Endothelial cell of umbilical vein (primary cell): ENCODE measurements around the gene DUSP18. TPM values are rescaled to one million over a fixed set of nuclear protein-coding genes. Genes with fewer than 3 reads are reported as not detected.

Source experiments
- BruUV-seq: library from RNA; stranded (reverse); fragments of 400-500 nt; replicated peaks from 2 replicates; lab custom pipeline; 2021; lab: Mats Ljungman, UMichigan
- CTCF ChIA-PET: fragments of 300-600, 350-600 bp; sonication (Branson Sonifier 250); formaldehyde crosslinking; loops from one replicate; lab custom pipeline; 2021; ENCODE audit warnings: antibody characterized with exemption, inconsistent platforms; lab: Charles Lee
- POLR2A ChIA-PET: fragments of 300-600, 350-600 bp; sonication (Branson Sonifier 250); formaldehyde crosslinking; loops from one replicate; lab custom pipeline; 2021; ENCODE audit warnings: antibody characterized with exemption, inconsistent platforms; lab: Charles Lee
- DNase-seq: peaks from one replicate; pipeline ENCODE4 v3.0.0-alpha.2; 2011; ENCODE audit warnings: low read depth, low spot score
- FAIRE-seq: peaks from 2 replicates; lab custom pipeline; 2011; peaks lifted over from hg19 to GRCh38; lab: Jason Lieb, UNC
- H2AFZ ChIP-seq: 2 replicates; pipeline ENCODE4 v1.6.0; 2012; ENCODE audit warnings: low read depth, low read length, control low read depth, inconsistent platforms
- H3K27ac ChIP-seq: 2 replicates; pipeline ENCODE4 v1.5.1; 2011; ENCODE audit warnings: low read depth, mild to moderate bottlenecking, control low read depth, low read length, moderate library complexity; ENCODE audit not compliant: insufficient read depth
- H3K27me3 ChIP-seq, 2 experiments: 2 replicates each; pipeline versions ENCODE4 v1.6.0 to v1.6.1; 2011; ENCODE audit warnings: low read length in 2 of 2, mixed read lengths in 1 of 2; ENCODE audit not compliant: control insufficient read depth in 2 of 2, insufficient read depth in 2 of 2
- H3K36me3 ChIP-seq, 2 experiments: 2 replicates in 1 of 2; 3 replicates in 1 of 2; pipeline ENCODE4 v1.5.1; 2011; ENCODE audit warnings: low read length in 2 of 2, mild to moderate bottlenecking in 1 of 2, moderate library complexity in 1 of 2; ENCODE audit not compliant: control insufficient read depth in 2 of 2, insufficient read depth in 2 of 2; ENCODE audit errors: extremely low read depth in 1 of 2
- H3K4me1 ChIP-seq: 3 replicates; pipeline ENCODE4 v1.5.1; 2011; ENCODE audit warnings: mild to moderate bottlenecking, low read length; ENCODE audit not compliant: control insufficient read depth, insufficient read depth; ENCODE audit errors: extremely low read depth
- H3K4me2 ChIP-seq: 2 replicates; pipeline ENCODE4 v1.6.1; 2011; ENCODE audit warnings: low read length, control low read depth, mixed read lengths; ENCODE audit not compliant: insufficient read depth
- H3K4me3 ChIP-seq, 3 experiments: fragments of 200-600 bp in 1 of 3; sonication (generic), shearing (Covaris generic) in 1 of 3; replicated peaks in 1 of 3; 2 replicates each; pipeline ENCODE4 v1.5.1; 2011 to 2016; ENCODE audit warnings: control low read depth in 3 of 3, low read length in 3 of 3, mild to moderate bottlenecking in 2 of 3, inconsistent platforms in 1 of 3, low read depth in 1 of 3, moderate library complexity in 1 of 3; ENCODE audit not compliant: insufficient read depth in 1 of 3
- H3K79me2 ChIP-seq: 2 replicates; pipeline ENCODE4 v1.6.0; 2012; ENCODE audit warnings: low read length, inconsistent platforms; ENCODE audit not compliant: control insufficient read depth, insufficient read depth
- H3K9ac ChIP-seq: replicated peaks from 2 replicates; pipeline ENCODE3; 2011; ENCODE audit warnings: low read length, control low read depth; ENCODE audit not compliant: insufficient read depth; ENCODE audit errors: extremely low read depth
- H3K9me1 ChIP-seq: replicated peaks from 3 replicates; pipeline ENCODE4 v1.6.0; 2011; ENCODE audit warnings: mild to moderate bottlenecking, low read length; ENCODE audit not compliant: control insufficient read depth, insufficient read depth; ENCODE audit errors: extremely low read depth
- H3K9me3 ChIP-seq: replicated peaks from 2 replicates; pipeline ENCODE4 v1.5.1; 2012; ENCODE audit warnings: low read length, inconsistent platforms; ENCODE audit not compliant: control insufficient read depth, insufficient read depth
- H4K20me1 ChIP-seq: replicated peaks from 2 replicates; pipeline ENCODE3; 2011; ENCODE audit warnings: mild to moderate bottlenecking, low read length; ENCODE audit not compliant: control insufficient read depth, insufficient read depth; ENCODE audit errors: extremely low read depth
- CTCF ChIP-seq, 2 donors: IDR thresholded peaks; 1 replicate in 1 of 2; 2 replicates in 1 of 2; pipeline ENCODE4 v1.5.1; 2011; ENCODE audit warnings: low read length in 2 of 2, mild to moderate bottlenecking in 2 of 2, moderate library complexity in 2 of 2, control low read depth in 1 of 2, inconsistent platforms in 1 of 2, low read depth in 1 of 2; ENCODE audit not compliant: insufficient read depth in 1 of 2; ENCODE audit errors: extremely low read depth in 1 of 2
- EZH2 ChIP-seq: IDR thresholded peaks from 2 replicates; pipeline ENCODE4 v1.6.1; 2012; ENCODE audit warnings: borderline replicate concordance, low read depth, mild to moderate bottlenecking, moderate library complexity, low read length, inconsistent platforms; ENCODE audit not compliant: severe bottlenecking
- FOS ChIP-seq: IDR thresholded peaks from 2 replicates; pipeline ENCODE4 v1.6.1; 2011; ENCODE audit warnings: mild to moderate bottlenecking, low read length, moderate library complexity, borderline replicate concordance; ENCODE audit not compliant: insufficient read depth
- GATA2 ChIP-seq: IDR thresholded peaks from 2 replicates; pipeline ENCODE4 v1.7.0; 2011; ENCODE audit warnings: low read depth, mild to moderate bottlenecking, moderate library complexity, mixed read lengths, low read length; ENCODE audit not compliant: insufficient read length, insufficient read depth
- JUN ChIP-seq: IDR thresholded peaks from 2 replicates; pipeline ENCODE4 v1.6.1; 2011; ENCODE audit warnings: borderline replicate concordance, low read depth; ENCODE audit not compliant: insufficient read length, insufficient read depth
- MAX ChIP-seq: IDR thresholded peaks from 2 replicates; pipeline ENCODE4 v1.6.1; 2011; ENCODE audit not compliant: insufficient read depth, insufficient read length
- MYC ChIP-seq: IDR thresholded peaks from one replicate; pipeline ENCODE4 v1.6.1; 2011; ENCODE audit warnings: mild to moderate bottlenecking, low read depth, low read length
- POLR2A ChIP-seq: IDR thresholded peaks from 2 replicates; pipeline ENCODE4 v1.6.1; 2012; ENCODE audit warnings: low read depth, mild to moderate bottlenecking, control low read depth, low read length
- POLR2AphosphoS5 ChIP-seq: IDR thresholded peaks from 2 replicates; pipeline ENCODE4 v1.6.1; 2012; ENCODE audit warnings: low read depth, mild to moderate bottlenecking, control low read depth, low read length, moderate library complexity; ENCODE audit not compliant: insufficient read depth
- dilution Hi-C: fragments of 300-500 bp; cut with MboI; formaldehyde crosslinking; loops from one replicate; pipeline ENCODE4 v1.15.0; 2019; ENCODE audit warnings: low sequenced_read_pairs; ENCODE audit not compliant: extremely low pct_ligation_motif_present
- intact Hi-C: fragments of 100-400 bp; cut with micrococcal nuclease; formaldehyde crosslinking; loops from one replicate; pipeline ENCODE4 v1.10.0; 2022
- polyA plus RNA-seq, 4 experiments: library from polyadenylated mRNA; depleted of rRNA in 3 of 4; stranded (reverse) in 3 of 4; unstranded in 1 of 4; fragments of >200 nt; gene quantifications; 2 replicates each; pipeline versions ENCODE4 v1.2.1 to v1.2.3, GENCODE V29; 2011 to 2012; ENCODE audit warnings: missing spikeins in 1 of 4
- total RNA-seq: library from RNA; stranded (reverse); gene quantifications from 2 replicates; pipeline ENCODE4 v1.2.3, GENCODE V29; 2021

DUSP18 gene
- total and polyA plus RNA-seq, 2 donors (not counting 3 experiments of a cell fraction or from before 2014, with no cell fraction given), result 18.3 to 30.1 TPM

- ChIA-PET CTCF (interaction anchor here (2.0 kb wide), 1 partner anchor 8 kb away, joined by 6 read pairs; the partner anchor contains the start of gene TCN2), POLR2A (no interaction called here)
- H3K36me3 ChIP-seq, result peaks cover 0 to 40% of the 10 kb centered on the region in 2 experiments
- no peak overlapping the region for H3K9ac ChIP-seq
- FAIRE-seq (no peak), DNase-seq (no peak)
- H3K27me3 ChIP-seq, result no peaks in the 10 kb centered on the region
- no peak overlapping the region for H3K4me2 ChIP-seq
- no peaks in the 10 kb centered on the region for H4K20me1 ChIP-seq
- no peaks in the 10 kb centered on the region for H3K9me3 ChIP-seq
- no peak for TF ChIP-seq FOS
- TF ChIP-seq POLR2A, result no peak
- no peak for TF ChIP-seq GATA2
- no peak for TF ChIP-seq CTCF (IDR thresholded peaks at IDR 0.05; ENCODE audit: extremely low read depth in 1 of 2, insufficient read depth in 1 of 2, low read depth in 1 of 2, low read length in 2 of 2)
- no peak for TF ChIP-seq EZH2
- TF ChIP-seq MYC, result no peak
- TF ChIP-seq JUN, result no peak
- TF ChIP-seq MAX, result no peak
- no peak for TF ChIP-seq POLR2AphosphoS5
- H3K27ac ChIP-seq, result no peak overlapping the region
- dilution Hi-C loops (no loop called here), intact Hi-C loops (no loop called here)
- H3K4me1 ChIP-seq, result peaks cover 4% of the 10 kb centered on the region
- H3K4me3 ChIP-seq, result no peak overlapping the region
- no TSS peak for BruUV-seq
- H2AFZ ChIP-seq, result no peak overlapping the region
- no peaks in the 10 kb centered on the region for H3K9me1 ChIP-seq
- H3K79me2 ChIP-seq, result no peaks in the 10 kb centered on the region
Observed at GRCh38 chr22:30614879-30615278, 52.8 kb downstream of the DUSP18 start.
